GM12891 (cell line): ENCODE measurements around the gene ATP6V0C.

ENCODE experiments used
- DNase-seq: peaks from one replicate; pipeline ENCODE4 v3.0.0; 2011; ENCODE audit warnings: low spot score; ENCODE audit not compliant: insufficient read length
- FAIRE-seq: peaks from 2 replicates; lab custom pipeline; 2011; peaks lifted over from hg19 to GRCh38; lab: Jason Lieb, UNC
- PAX5 ChIP-seq: IDR thresholded peaks from 2 replicates; pipeline ENCODE4 v1.6.1; 2011; ENCODE audit warnings: low read length, moderate library complexity, mild to moderate bottlenecking; ENCODE audit not compliant: insufficient read depth, severe bottlenecking
- POLR2A ChIP-seq: IDR thresholded peaks from 2 replicates; pipeline ENCODE4 v1.6.1; 2011; ENCODE audit warnings: low read depth, low read length, control low read depth
- POLR2AphosphoS5 ChIP-seq: IDR thresholded peaks from 2 replicates; pipeline ENCODE4 v1.6.1; 2011; ENCODE audit warnings: low read depth, low read length, control low read depth
- POU2F2 ChIP-seq: IDR thresholded peaks from 2 replicates; pipeline ENCODE4 v1.6.1; 2011; ENCODE audit warnings: low read depth, mild to moderate bottlenecking, control low read depth, low read length, moderate library complexity
- SPI1 ChIP-seq: IDR thresholded peaks from 2 replicates; pipeline ENCODE4 v1.6.1; 2011; ENCODE audit warnings: low read depth, low read length, control low read depth
- TAF1 ChIP-seq: IDR thresholded peaks from 2 replicates; pipeline ENCODE4 v1.6.1; 2011; ENCODE audit warnings: low read depth, low read length, control low read depth

Gene ATP6V0C

GRCh38 chr16:2482249-2482648 lies 31.5 kb upstream of the ATP6V0C start:
- DNase-seq (no peak), FAIRE-seq (no peak)
- TF ChIP-seq PAX5 = no peak
- TF ChIP-seq POLR2A = no peak
- no peak for TF ChIP-seq POLR2AphosphoS5
- no peak for TF ChIP-seq TAF1
- no peak for TF ChIP-seq SPI1
- TF ChIP-seq POU2F2 = no peak

- TF ChIP-seq POLR2A = no peak
- TF ChIP-seq SPI1 = no peak
- TF ChIP-seq PAX5 = no peak
- TF ChIP-seq POU2F2 = no peak
- no peak for TF ChIP-seq TAF1
- no peak for TF ChIP-seq POLR2AphosphoS5
- no peak for DNase-seq
- no peak for FAIRE-seq
Measured at GRCh38 chr16:2482708-2483534, 30.8 kb upstream of the ATP6V0C start.

- DNase-seq (no peak), FAIRE-seq (no peak)
- no peak for TF ChIP-seq PAX5
- no peak for TF ChIP-seq POLR2AphosphoS5
- TF ChIP-seq SPI1 = no peak
- no peak for TF ChIP-seq POLR2A
- no peak for TF ChIP-seq POU2F2
- TF ChIP-seq TAF1 = no peak
Measured at GRCh38 chr16:2483939-2484897, 29.5 kb upstream of the ATP6V0C start.

GRCh38 chr16:2484898-2485508 lies 28.7 kb upstream of the ATP6V0C start:
- TF ChIP-seq POLR2AphosphoS5 = no peak
- no peak for TF ChIP-seq POLR2A
- no peak for TF ChIP-seq SPI1
- no peak for TF ChIP-seq POU2F2
- FAIRE-seq (no peak), DNase-seq (no peak)

- no peak for DNase-seq
Measured at GRCh38 chr16:2485811-2486507, 27.8 kb upstream of the ATP6V0C start.

GRCh38 chr16:2486645-2487516 lies 26.9 kb upstream of the ATP6V0C start:
- no peak for TF ChIP-seq PAX5
- TF ChIP-seq POLR2A = no peak
- 0 out of 2 replicates have a peak, but pooled peaks have one; percentile 44 for TF ChIP-seq POU2F2
- no peak for TF ChIP-seq TAF1
- 0 out of 2 replicates have a peak, but pooled peaks have one; percentile 19 for TF ChIP-seq SPI1
- FAIRE-seq (peak; percentile 98), DNase-seq (peak; percentile 86)

More at GRCh38 chr16:2485811-2486507, 27.8 kb upstream of the ATP6V0C start:
- no peak for FAIRE-seq
- TF ChIP-seq SPI1 (no peak), POLR2A (no peak), POLR2AphosphoS5 (no peak), PAX5 (no peak), POU2F2 (no peak), TAF1 (no peak)

- no peak for DNase-seq
- TF ChIP-seq SPI1 = no peak
- no peak for TF ChIP-seq TAF1
- TF ChIP-seq PAX5 = no peak
- TF ChIP-seq POU2F2 = no peak
- no peak for TF ChIP-seq POLR2AphosphoS5
- no peak for TF ChIP-seq POLR2A
- no peak for FAIRE-seq
Measured at GRCh38 chr16:2487517-2487842, 26.3 kb upstream of the ATP6V0C start.

- no peak for TF ChIP-seq PAX5
- DNase-seq = no peak
- no peak for FAIRE-seq
Measured at GRCh38 chr16:2487903-2488531, 25.7 kb upstream of the ATP6V0C start.
